Panc1 (cell line): ENCODE data around the gene FAM83F.

Experiments used
- POLR2AphosphoS5 ChIP-seq: IDR thresholded peaks from 2 replicates; pipeline ENCODE4 v1.6.1; 2012; ENCODE audit warnings: mild to moderate bottlenecking, low read depth, low read length, moderate library complexity
- SIN3A ChIP-seq: IDR thresholded peaks from 2 replicates; pipeline ENCODE4 v1.6.1; 2012; ENCODE audit warnings: low read depth, mild to moderate bottlenecking, low read length, moderate library complexity, borderline replicate concordance; ENCODE audit not compliant: insufficient read depth
- TCF7L2 ChIP-seq: IDR thresholded peaks from 2 replicates; pipeline ENCODE4 v1.6.1; 2011; ENCODE audit warnings: mild to moderate bottlenecking, low read depth, low read length, inconsistent platforms
- TF ChIP-seq, protein P1 (sequence below): fragments of 450-650 bp; IDR thresholded peaks from 2 replicates; pipeline ENCODE4 v1.5.1; 2017; ENCODE audit warnings: mild to moderate bottlenecking
- TF ChIP-seq, protein P2 (sequence below), 2 experiments: IDR thresholded peaks; 2 replicates each; pipeline ENCODE4 v1.6.1; 2011 to 2012; ENCODE audit warnings: low read depth in 2 of 2, control low read depth in 1 of 2, low read length in 1 of 2, mild to moderate bottlenecking in 1 of 2, moderate library complexity in 1 of 2; ENCODE audit not compliant: insufficient read depth in 1 of 2

DNA sequence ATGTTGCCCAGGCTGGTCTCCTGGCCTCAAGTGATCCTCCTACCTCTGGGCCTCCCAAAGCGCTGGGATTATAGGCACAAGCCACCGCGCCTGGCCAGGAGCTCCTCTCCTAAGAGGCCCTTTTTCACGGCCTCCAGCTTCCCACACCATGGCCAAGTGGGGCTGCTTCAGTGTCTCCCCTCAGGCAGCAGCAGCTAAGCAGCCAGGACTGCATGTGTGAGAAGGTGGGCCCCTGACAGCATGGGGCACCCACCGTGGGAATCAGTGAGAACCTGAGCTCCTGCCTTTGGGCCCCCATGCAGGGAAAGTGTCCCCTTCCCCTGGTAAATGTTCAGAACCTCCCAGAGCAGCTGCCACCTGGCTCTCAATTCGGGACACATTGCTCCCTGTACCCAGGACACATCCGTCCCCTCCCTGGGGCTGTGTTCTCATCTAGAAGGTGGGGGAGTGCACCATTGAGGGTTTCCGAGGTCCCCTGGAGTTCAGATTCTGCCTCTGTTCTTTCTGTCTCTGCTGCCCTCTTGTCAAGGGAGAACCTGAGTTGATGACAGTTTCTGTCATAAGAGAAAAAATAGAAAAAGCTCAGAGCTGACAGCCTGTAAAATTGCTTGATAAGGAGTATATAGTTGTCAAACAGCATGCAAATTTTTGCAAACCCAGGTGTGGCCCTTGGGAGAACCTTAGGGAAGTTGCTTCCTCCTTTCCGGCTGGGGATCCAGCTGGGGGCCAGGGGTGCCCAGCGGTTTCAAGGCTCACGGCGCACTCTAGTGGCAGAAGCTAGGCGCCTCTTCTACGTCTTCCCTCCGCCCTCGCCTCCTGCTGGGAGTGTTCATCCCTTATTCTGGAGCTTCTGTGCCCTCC, 29.7 kb downstream of the FAM83F start:
- TF ChIP-seq, protein P1, sequence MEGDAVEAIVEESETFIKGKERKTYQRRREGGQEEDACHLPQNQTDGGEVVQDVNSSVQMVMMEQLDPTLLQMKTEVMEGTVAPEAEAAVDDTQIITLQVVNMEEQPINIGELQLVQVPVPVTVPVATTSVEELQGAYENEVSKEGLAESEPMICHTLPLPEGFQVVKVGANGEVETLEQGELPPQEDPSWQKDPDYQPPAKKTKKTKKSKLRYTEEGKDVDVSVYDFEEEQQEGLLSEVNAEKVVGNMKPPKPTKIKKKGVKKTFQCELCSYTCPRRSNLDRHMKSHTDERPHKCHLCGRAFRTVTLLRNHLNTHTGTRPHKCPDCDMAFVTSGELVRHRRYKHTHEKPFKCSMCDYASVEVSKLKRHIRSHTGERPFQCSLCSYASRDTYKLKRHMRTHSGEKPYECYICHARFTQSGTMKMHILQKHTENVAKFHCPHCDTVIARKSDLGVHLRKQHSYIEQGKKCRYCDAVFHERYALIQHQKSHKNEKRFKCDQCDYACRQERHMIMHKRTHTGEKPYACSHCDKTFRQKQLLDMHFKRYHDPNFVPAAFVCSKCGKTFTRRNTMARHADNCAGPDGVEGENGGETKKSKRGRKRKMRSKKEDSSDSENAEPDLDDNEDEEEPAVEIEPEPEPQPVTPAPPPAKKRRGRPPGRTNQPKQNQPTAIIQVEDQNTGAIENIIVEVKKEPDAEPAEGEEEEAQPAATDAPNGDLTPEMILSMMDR: peak; percentile 89
- TF ChIP-seq SIN3A: no peak
- TF ChIP-seq TCF7L2: no peak
- TF ChIP-seq, protein P2, sequence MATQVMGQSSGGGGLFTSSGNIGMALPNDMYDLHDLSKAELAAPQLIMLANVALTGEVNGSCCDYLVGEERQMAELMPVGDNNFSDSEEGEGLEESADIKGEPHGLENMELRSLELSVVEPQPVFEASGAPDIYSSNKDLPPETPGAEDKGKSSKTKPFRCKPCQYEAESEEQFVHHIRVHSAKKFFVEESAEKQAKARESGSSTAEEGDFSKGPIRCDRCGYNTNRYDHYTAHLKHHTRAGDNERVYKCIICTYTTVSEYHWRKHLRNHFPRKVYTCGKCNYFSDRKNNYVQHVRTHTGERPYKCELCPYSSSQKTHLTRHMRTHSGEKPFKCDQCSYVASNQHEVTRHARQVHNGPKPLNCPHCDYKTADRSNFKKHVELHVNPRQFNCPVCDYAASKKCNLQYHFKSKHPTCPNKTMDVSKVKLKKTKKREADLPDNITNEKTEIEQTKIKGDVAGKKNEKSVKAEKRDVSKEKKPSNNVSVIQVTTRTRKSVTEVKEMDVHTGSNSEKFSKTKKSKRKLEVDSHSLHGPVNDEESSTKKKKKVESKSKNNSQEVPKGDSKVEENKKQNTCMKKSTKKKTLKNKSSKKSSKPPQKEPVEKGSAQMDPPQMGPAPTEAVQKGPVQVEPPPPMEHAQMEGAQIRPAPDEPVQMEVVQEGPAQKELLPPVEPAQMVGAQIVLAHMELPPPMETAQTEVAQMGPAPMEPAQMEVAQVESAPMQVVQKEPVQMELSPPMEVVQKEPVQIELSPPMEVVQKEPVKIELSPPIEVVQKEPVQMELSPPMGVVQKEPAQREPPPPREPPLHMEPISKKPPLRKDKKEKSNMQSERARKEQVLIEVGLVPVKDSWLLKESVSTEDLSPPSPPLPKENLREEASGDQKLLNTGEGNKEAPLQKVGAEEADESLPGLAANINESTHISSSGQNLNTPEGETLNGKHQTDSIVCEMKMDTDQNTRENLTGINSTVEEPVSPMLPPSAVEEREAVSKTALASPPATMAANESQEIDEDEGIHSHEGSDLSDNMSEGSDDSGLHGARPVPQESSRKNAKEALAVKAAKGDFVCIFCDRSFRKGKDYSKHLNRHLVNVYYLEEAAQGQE (IDR thresholded peaks at IDR 0.05; ENCODE audit: insufficient read depth in 1 of 2, low read depth in 2 of 2, low read length in 1 of 2): no peak
- no peak for TF ChIP-seq POLR2AphosphoS5
